AG10803 (cell line): ENCODE data around the gene CUL4A.

ENCODE experiments used
- DNase-seq: peaks from one replicate; pipeline ENCODE4 v3.0.0; 2010; ENCODE audit warnings: low read depth
- H3K4me3 ChIP-seq: 2 replicates; pipeline ENCODE4 v1.5.1; 2011; ENCODE audit warnings: mild to moderate bottlenecking, low read length, control low read depth
- CTCF ChIP-seq: conservative IDR thresholded peaks from 2 replicates; pipeline ENCODE4 v1.5.1; 2011; ENCODE audit warnings: mild to moderate bottlenecking, low read length, control low read depth, inconsistent platforms

Gene CUL4A

DNA sequence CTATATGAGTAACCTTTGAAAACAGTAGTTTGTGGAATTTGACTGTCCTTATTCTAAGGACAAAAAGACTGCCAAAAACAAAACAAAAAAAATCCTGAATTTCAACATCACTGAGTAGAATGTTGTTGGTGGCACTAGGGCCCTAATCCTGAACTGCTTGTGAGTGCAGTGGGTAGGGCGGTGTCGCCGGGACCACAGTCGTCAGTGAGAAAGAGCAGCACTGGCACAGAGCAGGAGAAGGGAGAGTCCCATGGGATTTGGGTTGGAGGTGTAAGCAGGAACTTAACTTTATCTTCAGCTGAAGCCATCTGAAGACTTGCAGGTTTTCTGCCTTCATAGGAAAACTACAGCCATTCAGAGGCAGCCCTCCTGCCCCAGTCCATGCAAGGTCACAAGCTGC lies 6.5 kb upstream of the CUL4A start:
- H3K4me3 ChIP-seq, result no peak overlapping the region
- no peak for DNase-seq
- no peak for TF ChIP-seq CTCF

DNA sequence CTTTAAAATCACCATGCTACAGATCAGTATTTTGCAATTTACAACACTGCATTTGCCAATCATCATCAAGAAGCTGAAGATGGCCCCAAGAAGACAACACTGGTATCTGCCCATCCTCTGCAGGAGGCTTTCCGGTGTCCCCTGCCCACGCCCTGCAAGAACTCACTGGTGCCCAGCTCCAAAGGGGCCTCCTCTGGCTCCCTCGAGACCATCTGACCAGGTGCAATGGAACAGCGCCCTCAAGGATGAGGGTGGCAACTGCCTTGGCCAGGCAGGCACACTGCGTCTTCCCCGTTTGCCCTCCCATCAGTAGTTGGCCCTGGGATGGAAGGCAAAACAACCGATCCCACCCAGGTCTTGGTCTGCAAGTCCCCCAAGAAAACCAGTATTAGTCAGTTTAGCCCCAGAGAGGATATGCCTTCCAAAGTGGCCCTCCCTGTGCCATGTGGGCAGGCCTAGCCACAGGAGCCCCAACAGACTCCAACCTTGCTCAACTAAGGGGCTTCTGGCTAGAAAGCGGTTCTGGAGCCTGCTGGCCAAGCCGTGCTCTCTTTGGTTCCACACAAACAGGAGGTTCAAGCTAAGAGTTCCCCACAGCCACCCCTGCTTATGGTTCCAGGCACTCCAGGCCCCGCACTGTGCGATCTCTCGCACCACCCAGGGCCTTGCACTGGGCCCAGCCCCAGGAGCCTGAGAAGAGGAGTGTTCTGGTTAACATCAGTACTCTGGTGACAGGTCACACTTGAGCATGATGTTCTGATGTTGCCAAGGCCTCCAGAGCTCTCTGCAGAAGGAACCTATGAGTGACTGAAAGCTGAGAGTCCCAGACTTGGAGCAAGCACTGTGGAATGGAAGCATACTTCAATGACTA lies 5.7 kb upstream of the CUL4A start:
- no peak for TF ChIP-seq CTCF
- no peak overlapping the region for H3K4me3 ChIP-seq
- DNase-seq, result no peak

GRCh38 chr13:113204378-113204734 lies 5.1 kb upstream of the CUL4A start:
- no peak for DNase-seq
- H3K4me3 ChIP-seq, result no peak overlapping the region
- TF ChIP-seq CTCF, result no peak

DNA sequence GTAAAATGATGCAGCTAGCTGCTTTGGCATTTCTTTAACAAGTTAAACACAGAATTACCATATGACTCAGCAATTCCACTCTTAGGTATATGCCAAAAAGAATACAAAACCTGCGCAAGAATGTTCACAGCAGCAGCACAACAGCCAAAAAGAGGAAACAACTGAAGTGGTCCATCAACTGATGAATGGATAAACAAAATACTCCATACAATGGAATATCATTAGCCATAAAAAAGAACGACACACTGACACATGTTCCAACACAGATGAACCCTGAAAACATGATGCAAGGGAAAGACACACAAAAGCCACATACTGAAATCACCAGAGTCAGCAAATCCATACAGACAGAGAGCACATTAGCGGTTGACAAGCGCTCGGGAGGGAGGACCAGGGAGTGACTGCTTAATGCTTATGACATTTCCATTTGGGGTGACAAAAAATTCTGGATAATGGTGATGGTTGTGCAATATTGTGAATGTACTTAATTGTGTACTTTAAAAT lies 3.9 kb upstream of the CUL4A start:
- no peak for TF ChIP-seq CTCF
- H3K4me3 ChIP-seq, result no peak overlapping the region
- no peak for DNase-seq

DNA sequence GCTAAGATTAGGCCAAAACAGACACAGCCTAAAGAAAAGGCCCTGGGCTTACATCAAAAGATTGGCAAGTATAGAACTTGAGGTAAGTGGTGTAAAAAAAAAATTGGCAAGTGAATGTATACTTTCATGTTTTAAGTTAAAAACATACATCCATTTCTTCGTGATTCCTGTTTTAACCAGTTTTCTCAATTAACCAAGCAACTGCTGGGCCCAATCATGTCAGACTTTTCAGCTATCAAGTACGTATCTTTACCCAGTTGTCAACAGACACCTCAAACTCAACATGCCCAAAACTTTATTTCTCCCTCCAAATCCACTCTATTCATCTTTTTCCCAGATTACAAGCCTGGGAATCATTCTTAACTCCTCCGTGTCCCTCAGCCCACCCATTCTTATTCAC lies 2.0 kb upstream of the CUL4A start:
- DNase-seq, result no peak
- TF ChIP-seq CTCF, result no peak
- H3K4me3 ChIP-seq, result peak overlapping the region; percentile 67

DNA sequence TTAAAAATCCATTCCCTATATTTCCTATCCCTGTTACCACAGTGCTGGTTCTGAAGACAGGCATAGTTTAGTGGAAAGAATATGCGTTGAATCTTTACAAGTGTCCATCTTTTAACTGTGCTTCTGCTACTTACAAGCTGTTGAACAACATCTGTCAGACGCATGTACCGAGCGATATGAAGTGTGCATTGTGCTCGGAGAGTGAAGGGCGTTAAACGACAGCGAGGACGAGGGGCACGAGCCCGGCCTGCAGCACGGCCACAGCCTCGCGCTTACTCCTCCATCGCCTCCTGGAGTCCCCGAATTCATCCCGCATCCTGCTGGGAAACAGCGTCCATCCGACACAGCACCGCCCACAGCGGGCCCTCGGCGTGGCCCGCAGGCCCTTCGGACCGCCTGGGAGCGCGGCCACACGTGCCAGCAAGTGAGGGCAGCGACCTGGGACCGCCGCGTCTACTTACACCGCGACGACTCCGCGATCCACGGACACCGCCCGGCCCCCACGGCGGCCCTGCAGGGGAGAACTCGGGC lies 1.5 kb upstream of the CUL4A start:
- H3K4me3 ChIP-seq, result peak overlapping the region; percentile 67
- TF ChIP-seq CTCF, result no peak
- peak; percentile 54 for DNase-seq
